Measurements from ENCODE around the gene ATXN1.

ATXN1 gene

DNA sequence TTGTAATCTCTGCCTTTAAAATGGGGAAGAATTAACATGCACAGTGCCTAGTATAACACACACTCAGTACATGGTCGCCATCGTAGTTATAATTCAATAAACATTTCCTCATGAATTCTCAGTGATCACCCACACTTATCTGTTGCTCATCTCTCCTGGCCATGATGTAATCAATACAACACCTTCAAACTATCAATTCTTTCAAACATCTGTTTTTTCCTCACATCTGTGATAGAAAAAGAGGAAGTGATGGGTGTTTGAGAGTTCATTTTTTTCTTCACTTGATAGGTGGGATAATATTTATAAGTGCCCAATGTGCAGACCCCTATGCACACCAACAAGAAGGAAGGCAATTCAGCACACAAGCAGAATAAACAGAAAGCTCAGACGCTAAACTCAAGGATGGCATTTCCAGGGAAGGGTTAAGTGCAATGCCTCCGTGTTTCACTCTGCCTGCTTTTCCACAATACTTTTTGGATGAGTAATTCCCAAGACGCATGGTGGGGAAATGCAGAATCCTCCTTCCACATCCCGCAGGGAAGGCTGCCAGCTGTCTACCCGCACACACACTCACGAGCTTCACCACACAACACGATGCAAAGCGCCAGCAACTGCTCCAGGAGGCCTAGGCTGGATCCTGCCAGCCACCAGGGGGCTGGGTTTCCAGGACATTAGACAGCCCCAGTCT is 422.5 kb downstream of the ATXN1 start:
- Mint-ChIP-seq H3K27me3 (no peaks in the 10 kb centered on the region), H3K4me3 (no peak overlapping the region), H3K36me3 (peaks cover 3% of the 10 kb centered on the region), H3K4me1 (peaks cover 5% of the 10 kb centered on the region), H3K27ac (no peak overlapping the region), H3K9me3 (no peaks in the 10 kb centered on the region)

GRCh38 chr6:16337295-16337975 is 423.8 kb downstream of the ATXN1 start:
- Mint-ChIP-seq H3K4me3 (no peak overlapping the region), H3K36me3 (peaks cover under 1% of the 10 kb centered on the region), H3K4me1 (peaks cover 1% of the 10 kb centered on the region), H3K9me3 (no peaks in the 10 kb centered on the region), H3K27me3 (no peaks in the 10 kb centered on the region), H3K27ac (no peak overlapping the region)

GRCh38 chr6:16336911-16337294 is 424.4 kb downstream of the ATXN1 start:
- no peaks in the 10 kb centered on the region for H3K9me3 Mint-ChIP-seq
- no peaks in the 10 kb centered on the region for H3K4me1 Mint-ChIP-seq
- no peak overlapping the region for H3K27ac Mint-ChIP-seq
- H3K36me3 Mint-ChIP-seq = no peaks in the 10 kb centered on the region
- no peak overlapping the region for H3K4me3 Mint-ChIP-seq
- no peaks in the 10 kb centered on the region for H3K27me3 Mint-ChIP-seq

DNA sequence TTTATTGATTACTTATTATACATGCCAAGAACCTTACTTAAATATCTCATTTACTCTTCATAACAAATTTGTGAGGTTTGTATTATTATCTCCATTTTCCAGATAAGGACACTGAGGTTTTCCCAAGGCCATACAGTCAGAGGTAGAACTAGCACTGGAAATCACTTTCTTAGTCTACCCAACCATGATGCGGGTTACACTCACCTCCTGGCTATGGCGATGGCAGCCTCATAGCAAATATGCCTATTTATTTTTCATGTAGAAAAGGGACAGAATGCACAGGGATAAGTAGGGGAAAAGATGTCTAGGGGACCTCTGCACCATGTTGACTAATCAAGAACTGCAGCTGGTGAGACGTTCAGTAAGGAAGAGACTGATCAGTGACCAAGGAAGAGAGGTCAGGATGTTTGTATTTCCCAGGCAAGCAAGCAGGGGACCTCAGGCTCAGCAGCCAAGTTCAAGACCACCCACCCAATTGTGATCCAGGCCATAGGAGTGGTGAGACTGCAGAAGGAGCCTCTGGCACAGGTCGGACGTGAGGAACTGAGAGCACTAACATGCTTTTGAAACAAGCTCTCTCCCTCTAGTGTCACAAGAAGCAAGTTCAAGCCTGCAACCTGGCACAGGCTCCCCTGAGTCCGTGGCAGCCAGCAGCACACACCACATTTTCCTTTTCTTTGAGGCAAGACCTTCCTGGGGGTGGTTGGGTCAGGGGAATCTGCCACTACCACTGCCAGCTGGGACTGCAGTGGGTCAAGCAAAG is 425.0 kb downstream of the ATXN1 start:
- no peaks in the 10 kb centered on the region for H3K36me3 Mint-ChIP-seq
- no peaks in the 10 kb centered on the region for H3K4me1 Mint-ChIP-seq
- no peak overlapping the region for H3K27ac Mint-ChIP-seq
- no peaks in the 10 kb centered on the region for H3K27me3 Mint-ChIP-seq
- no peaks in the 10 kb centered on the region for H3K9me3 Mint-ChIP-seq
- H3K4me3 Mint-ChIP-seq = no peak overlapping the region

DNA sequence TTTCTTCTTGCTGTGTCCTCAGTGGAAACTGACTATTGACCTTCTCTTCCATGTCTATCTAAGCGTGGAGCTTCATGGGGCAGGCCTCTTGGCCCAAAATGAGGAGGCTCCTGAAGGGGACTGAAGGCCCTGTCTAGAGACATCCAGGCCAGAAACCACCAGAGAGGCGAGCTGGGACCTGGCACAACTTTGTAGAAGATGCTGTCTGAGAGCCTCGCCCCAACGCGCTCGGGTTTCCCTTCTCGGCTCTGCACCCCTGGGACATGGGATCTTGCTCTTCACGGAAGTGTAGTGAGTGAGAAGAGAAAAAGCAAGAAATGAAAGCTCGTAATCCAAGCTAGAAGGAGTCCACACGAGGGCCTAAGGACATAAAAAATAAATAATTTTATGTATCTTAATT is 426.1 kb downstream of the ATXN1 start:
- Mint-ChIP-seq H3K4me1 (no peaks in the 10 kb centered on the region), H3K36me3 (no peaks in the 10 kb centered on the region), H3K9me3 (no peaks in the 10 kb centered on the region), H3K27ac (no peak overlapping the region), H3K27me3 (no peaks in the 10 kb centered on the region), H3K4me3 (no peak overlapping the region)

GRCh38 chr6:16334671-16335070 is 426.6 kb downstream of the ATXN1 start:
- Mint-ChIP-seq H3K4me1 (no peaks in the 10 kb centered on the region), H3K27me3 (no peaks in the 10 kb centered on the region), H3K27ac (no peak overlapping the region), H3K4me3 (no peak overlapping the region), H3K9me3 (no peaks in the 10 kb centered on the region), H3K36me3 (no peaks in the 10 kb centered on the region)

DNA sequence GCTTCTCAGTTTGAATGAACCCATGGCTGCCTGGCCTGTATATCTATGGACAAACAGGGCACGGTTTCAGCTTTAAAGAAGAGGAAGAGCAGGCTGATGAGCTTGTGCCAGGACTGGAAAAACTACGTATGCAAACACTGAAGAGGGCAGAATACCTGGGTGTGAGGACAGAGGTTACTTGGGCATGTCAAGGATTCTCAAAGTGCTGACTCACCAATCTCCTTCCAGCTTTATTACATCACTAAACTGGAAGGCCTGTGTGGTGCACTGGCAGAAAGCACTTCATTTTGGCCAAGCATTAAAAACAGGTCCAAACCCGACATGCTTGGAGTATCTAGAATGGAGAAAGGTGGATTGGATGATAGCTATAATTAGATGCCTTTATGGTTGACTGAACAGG is 427.7 kb downstream of the ATXN1 start:
- Mint-ChIP-seq H3K4me3 (no peak overlapping the region), H3K27ac (no peak overlapping the region), H3K4me1 (no peaks in the 10 kb centered on the region), H3K9me3 (no peaks in the 10 kb centered on the region), H3K27me3 (no peaks in the 10 kb centered on the region), H3K36me3 (no peaks in the 10 kb centered on the region)

DNA sequence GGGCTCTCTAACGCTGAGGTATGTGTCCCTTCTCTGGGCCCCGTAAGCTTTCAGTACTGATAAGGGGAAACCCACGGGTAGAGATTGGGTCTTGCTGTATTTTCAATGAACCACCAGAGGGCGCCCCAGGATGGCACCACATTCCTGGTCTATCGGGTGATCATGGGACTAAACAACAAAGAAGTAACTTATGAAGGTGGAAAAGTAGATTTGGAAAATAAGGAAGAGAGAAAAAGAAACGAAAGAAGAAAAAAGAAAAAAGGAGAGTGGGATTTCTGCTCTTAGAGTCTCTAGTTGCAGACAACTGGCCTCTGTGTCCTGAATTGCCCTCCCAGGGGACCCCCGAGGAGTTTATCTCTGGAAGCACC is 429.1 kb downstream of the ATXN1 start:
- no peaks in the 10 kb centered on the region for H3K27me3 Mint-ChIP-seq
- no peaks in the 10 kb centered on the region for H3K36me3 Mint-ChIP-seq
- no peaks in the 10 kb centered on the region for H3K4me1 Mint-ChIP-seq
- H3K27ac Mint-ChIP-seq = no peak overlapping the region
- H3K9me3 Mint-ChIP-seq = no peaks in the 10 kb centered on the region
- no peak overlapping the region for H3K4me3 Mint-ChIP-seq

DNA sequence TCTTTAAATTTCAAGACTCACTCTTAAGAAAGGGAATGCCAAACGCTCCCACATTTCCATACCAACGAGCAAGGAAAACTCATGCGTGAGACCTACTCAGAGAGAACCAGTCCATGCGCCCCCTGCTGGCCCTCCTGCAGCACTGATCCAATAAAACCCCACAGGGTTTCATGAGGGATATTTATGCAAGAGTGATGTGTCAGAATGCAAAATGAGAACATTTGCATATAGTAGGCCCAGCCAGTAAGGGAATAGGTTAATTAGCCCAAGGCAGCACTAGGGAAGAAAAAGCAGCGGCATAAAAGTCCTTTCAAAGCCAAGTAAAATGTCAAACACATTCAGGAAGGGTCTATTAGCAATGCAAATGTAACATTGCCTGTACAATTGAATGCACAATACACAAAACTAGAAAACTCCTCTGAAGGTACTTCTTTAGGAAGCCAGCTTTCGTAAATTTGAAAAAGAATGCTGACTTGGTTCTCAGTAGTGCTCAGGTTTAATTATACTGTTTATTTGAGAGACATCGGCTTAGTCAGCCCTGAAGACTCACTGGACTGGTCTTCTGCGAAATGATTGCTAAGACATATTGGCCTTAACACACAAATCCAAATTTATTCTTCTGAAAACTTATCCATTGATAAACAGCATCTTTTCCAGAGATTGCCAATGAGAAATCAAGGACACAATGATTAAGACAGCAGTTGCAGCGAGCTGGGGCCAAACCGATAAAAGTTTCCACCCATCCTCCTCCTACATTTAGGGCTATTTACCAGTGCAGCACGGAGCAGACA is 429.7 kb downstream of the ATXN1 start:
- Mint-ChIP-seq H3K27ac (no peak overlapping the region), H3K4me1 (no peaks in the 10 kb centered on the region), H3K9me3 (no peaks in the 10 kb centered on the region), H3K36me3 (peaks cover 2% of the 10 kb centered on the region), H3K27me3 (no peaks in the 10 kb centered on the region), H3K4me3 (no peak overlapping the region)

- Mint-ChIP-seq H3K27ac (peak overlapping the region; percentile 43), H3K27me3 (no peaks in the 10 kb centered on the region), H3K9me3 (no peaks in the 10 kb centered on the region)
Measured at GRCh38 chr6:16329233-16329632, 432.0 kb downstream of the ATXN1 start.

DNA sequence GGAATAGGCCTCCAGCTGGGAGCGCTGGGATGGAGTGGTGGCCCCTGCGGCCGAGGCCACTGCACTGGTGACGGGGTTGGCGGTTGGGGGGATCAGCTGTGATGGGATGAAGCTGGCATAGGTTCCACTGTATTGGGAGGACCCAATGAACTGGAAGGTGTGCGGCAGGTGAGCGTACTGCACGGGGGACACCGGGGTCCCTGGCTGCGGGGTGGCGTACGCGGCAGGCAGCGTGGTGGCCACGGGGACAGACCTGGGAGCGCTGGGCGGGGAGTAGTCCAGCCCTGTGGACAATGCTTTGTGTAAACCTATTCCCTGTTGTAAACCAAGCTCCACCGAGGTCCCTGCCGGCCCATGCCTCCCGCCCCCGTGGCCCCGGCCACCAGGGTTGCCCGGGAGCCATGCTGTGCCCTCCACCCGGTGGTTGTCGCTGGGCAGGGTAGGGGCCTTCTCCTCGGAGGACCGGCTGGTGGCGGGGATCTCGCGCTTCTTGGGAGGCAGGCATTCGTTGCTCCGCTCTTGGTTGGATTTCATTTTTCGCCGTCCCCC is 433.4 kb downstream of the ATXN1 start:
- no peak overlapping the region for H3K27ac Mint-ChIP-seq

More at GRCh38 chr6:16329233-16329632, 432.0 kb downstream of the ATXN1 start:
- Mint-ChIP-seq H3K4me3 (no peak overlapping the region), H3K4me1 (peaks cover 10% of the 10 kb centered on the region), H3K36me3 (peaks cover 8% of the 10 kb centered on the region)

DNA sequence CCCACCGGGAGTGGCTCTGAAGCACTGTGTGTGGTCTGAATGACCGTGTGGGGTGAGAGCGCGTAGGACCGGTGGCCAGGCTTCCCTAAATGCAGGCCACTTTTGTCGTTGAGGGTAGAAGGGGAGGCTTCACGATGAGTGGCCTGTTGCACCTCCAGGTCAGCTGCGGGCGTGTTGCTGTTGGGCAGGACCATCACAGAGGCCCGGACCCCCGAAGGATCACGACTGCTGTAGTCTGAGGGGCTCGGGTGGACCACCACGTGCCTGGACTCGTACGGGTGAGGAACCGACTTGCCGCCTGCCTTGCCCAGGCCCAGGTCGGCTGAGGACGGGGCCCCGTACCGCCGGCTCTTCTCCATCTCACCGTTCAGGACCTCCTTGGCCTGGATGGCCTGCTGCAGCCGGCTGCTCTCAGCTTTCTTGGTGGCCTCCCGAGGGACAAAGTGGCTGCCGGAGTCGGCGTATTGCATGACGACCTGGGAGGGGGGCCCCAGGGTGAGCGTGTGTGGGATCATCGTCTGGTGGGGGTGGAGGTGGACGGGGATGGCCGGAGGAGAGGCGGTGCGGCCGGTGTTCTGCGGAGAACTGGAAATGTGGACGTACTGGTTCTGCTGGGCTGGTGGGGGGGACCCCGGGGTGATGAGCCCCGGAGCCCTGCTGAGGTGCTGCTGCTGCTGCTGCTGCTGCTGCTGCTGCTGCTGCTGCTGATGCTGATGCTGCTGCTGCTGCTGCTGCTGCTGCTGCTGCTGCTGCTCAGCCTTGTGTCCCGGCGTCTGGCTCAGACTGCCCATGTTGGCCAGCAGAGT is 434.1 kb downstream of the ATXN1 start:
- Mint-ChIP-seq H3K36me3 (peaks cover 8% of the 10 kb centered on the region), H3K4me1 (peaks cover 27% of the 10 kb centered on the region), H3K27ac (no peak overlapping the region), H3K4me3 (no peak overlapping the region), H3K9me3 (no peaks in the 10 kb centered on the region), H3K27me3 (no peaks in the 10 kb centered on the region)

More for the DNA sequence above, 433.4 kb downstream of the ATXN1 start:
- H3K27me3 Mint-ChIP-seq = no peaks in the 10 kb centered on the region
- H3K4me3 Mint-ChIP-seq = no peak overlapping the region
- no peaks in the 10 kb centered on the region for H3K9me3 Mint-ChIP-seq
- peaks cover 20% of the 10 kb centered on the region for H3K4me1 Mint-ChIP-seq
- peaks cover 8% of the 10 kb centered on the region for H3K36me3 Mint-ChIP-seq

DNA sequence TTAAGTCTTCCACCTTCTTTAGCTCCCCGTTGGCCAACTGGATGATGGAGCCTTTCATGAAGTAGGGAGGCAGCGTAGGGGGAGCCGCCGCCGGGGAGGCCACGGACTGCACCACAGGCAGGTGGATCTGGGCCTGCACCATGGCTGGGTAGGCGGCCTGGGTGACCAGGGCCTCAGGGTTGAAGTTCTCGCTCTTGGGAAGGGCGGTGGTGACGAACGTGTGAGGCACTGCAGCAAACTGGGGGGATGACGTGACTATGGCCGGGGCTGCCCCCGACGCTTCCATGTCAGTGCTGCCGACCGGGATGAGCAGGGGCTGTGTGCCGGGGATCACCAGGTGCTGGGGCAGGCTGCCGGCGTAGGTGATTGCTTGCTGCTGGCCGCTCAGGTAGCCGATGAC is 434.7 kb downstream of the ATXN1 start:
- Mint-ChIP-seq H3K27ac (no peak overlapping the region), H3K9me3 (no peaks in the 10 kb centered on the region), H3K27me3 (no peaks in the 10 kb centered on the region), H3K4me3 (no peak overlapping the region), H3K36me3 (peaks cover 8% of the 10 kb centered on the region), H3K4me1 (peaks cover 34% of the 10 kb centered on the region)

DNA sequence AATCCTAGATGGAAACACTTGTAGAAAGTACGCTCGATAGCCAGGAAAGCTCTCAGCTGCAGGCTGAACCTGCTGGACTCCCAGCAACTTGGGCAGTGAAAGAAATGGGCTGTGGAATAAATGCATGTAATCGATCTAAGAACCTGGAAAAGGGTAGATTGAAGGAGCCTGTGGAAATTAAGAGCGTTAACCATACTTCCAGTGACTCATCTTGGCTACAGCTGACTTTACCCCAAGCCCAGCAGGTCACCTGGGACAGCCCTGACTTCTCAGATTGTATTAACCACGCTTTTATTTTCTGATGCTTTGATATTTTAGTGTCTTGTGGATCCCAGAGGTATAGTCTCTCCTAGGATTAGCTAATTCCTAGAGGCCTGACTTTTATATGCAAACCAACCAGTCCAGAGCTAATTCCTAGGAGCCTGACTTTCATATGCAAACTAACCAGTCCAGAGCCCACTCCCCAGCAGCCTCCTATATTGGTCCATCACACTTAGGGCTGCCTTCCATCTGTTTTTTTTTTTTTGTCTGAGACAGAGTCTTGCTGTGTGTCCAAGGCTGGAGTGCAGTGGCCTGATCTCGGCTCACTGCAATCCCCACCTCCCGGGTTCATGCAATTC is 436.5 kb downstream of the ATXN1 start:
- Mint-ChIP-seq H3K4me3 (no peak overlapping the region), H3K4me1 (peaks cover 49% of the 10 kb centered on the region), H3K27ac (peak overlapping the region; percentile 47), H3K27me3 (no peaks in the 10 kb centered on the region), H3K36me3 (peaks cover 8% of the 10 kb centered on the region), H3K9me3 (no peaks in the 10 kb centered on the region)

Measured in activated naive CD4-positive, alpha-beta T cell treated with anti-CD3 and anti-CD28 coated beads, Interleukin-2, amount 50 U/mL, for 24 hours (primary cell).